ENCODE data around the gene LRTM1. TPM values are rescaled to one million over a fixed set of nuclear protein-coding genes. Genes with fewer than 3 reads are reported as not detected.

Gene LRTM1
- total and polyA plus RNA-seq, 2 donors (not counting 3 experiments of a cell fraction or from before 2014, with no cell fraction given) = not detected

DNA sequence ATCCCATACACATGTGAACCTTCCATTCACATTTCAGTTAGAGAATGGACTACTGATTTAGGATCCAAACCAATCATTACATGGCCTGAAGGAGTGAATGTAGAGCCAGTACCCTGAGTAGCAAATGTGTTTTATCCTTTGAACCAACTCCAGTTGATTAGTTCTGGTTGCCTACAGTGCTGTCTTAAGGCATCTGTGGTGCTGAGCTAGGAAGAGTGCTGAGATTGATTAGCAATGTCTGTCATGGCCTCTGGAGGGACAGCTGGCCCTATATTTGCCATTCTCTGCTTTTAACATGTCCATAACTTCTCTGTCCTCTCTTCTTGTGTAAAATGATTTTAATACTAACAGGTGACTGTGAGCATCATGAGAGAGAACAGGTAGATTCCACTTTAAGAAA lies 11.1 kb downstream of the LRTM1 start:
- Histone ChIP-seq H3K36me3 (ENCODE audit: control insufficient read depth in 2 of 2, extremely low read depth in 1 of 2, insufficient read depth in 2 of 2, low read length in 2 of 2) (no peaks in the 10 kb centered on the region), H2AFZ (ENCODE audit: low read depth, low read length) (no peak overlapping the region), H3K4me3 (replicated peaks in 1 of 3; ENCODE audit: insufficient read depth in 1 of 3, low read depth in 1 of 3, low read length in 3 of 3) (no peak overlapping the region), H3K27me3 (ENCODE audit: control insufficient read depth in 2 of 2, insufficient read depth in 2 of 2, low read length in 2 of 2) (no peaks in the 10 kb centered on the region), H3K4me1 (ENCODE audit: control insufficient read depth, extremely low read depth, insufficient read depth, low read length) (no peaks in the 10 kb centered on the region), H3K4me2 (ENCODE audit: insufficient read depth, low read length) (no peak overlapping the region), H3K9ac (replicated peaks; ENCODE audit: extremely low read depth, insufficient read depth, low read length) (no peak overlapping the region), H3K9me3 (replicated peaks; ENCODE audit: control insufficient read depth, insufficient read depth, low read length) (peaks cover 6% of the 10 kb centered on the region), H3K79me2 (ENCODE audit: control insufficient read depth, insufficient read depth, low read length) (no peaks in the 10 kb centered on the region), H4K20me1 (replicated peaks; ENCODE audit: control insufficient read depth, extremely low read depth, insufficient read depth, low read length) (no peaks in the 10 kb centered on the region), H3K27ac (ENCODE audit: insufficient read depth, low read depth, low read length) (no peak overlapping the region), H3K9me1 (replicated peaks; ENCODE audit: control insufficient read depth, extremely low read depth, insufficient read depth, low read length) (no peaks in the 10 kb centered on the region)
- ChIA-PET CTCF (no interaction called here), POLR2A (no interaction called here)
- dilution Hi-C loops (cut with MboI; ENCODE audit: extremely low pct_ligation_motif_present, low sequenced_read_pairs) = no loop called here
- no TSS peak for BruUV-seq (replicated peaks)
- TF ChIP-seq POLR2AphosphoS5 (IDR thresholded peaks at IDR 0.05; ENCODE audit: insufficient read depth, low read depth, low read length) = no peak
- no peak for TF ChIP-seq JUN (IDR thresholded peaks at IDR 0.05; ENCODE audit: borderline replicate concordance, insufficient read depth, insufficient read length, low read depth)
- TF ChIP-seq CTCF (IDR thresholded peaks at IDR 0.05; ENCODE audit: extremely low read depth in 1 of 2, insufficient read depth in 1 of 2, low read depth in 1 of 2, low read length in 2 of 2) = no peak
- no peak for TF ChIP-seq MYC (IDR thresholded peaks at IDR 0.05; ENCODE audit: low read depth, low read length)
- no peak for TF ChIP-seq POLR2A (IDR thresholded peaks at IDR 0.05; ENCODE audit: low read depth, low read length)
- TF ChIP-seq GATA2 (IDR thresholded peaks at IDR 0.05; ENCODE audit: insufficient read depth, insufficient read length, low read depth, low read length) = no peak
- no peak for TF ChIP-seq FOS (IDR thresholded peaks at IDR 0.05; ENCODE audit: borderline replicate concordance, insufficient read depth, low read length)
- TF ChIP-seq EZH2 (IDR thresholded peaks at IDR 0.05; ENCODE audit: borderline replicate concordance, low read depth, low read length, severe bottlenecking) = no peak
- no peak for TF ChIP-seq MAX (IDR thresholded peaks at IDR 0.05; ENCODE audit: insufficient read depth, insufficient read length)
- intact Hi-C loops (cut with micrococcal nuclease) = no loop called here
- DNase-seq (ENCODE audit: low read depth, low spot score) = no peak
- no peak for FAIRE-seq
